NCI-H526 (cell line): ENCODE results near the gene SLC7A11.
A peak's percentile ranks its signal among the peaks of the same experiment; 100 is the strongest.
"Not testable (repeated sequence)": the region's sequence is repeated elsewhere in the genome, so short reads cannot be mapped to it uniquely, and the experiment has no call there.

Source experiments
- DNase-seq, 2 experiments: peaks; one replicate each; lab custom pipeline; 2025; lab: John Stamatoyannopoulos, UW

Gene SLC7A11

DNA sequence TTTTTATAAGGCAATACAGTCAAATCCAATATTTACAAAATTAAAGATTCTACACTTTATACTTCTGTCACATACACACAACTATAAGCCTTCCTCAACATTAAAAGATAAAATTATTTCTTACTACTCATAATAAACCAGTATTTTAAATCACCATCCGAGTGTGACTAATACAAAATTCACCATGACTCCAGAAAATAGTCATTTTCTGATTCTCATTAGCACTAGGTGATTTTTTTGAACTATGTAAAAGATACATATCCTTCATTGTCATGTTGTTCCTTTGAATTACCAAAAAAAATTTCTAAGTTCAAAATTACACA, 646 bp upstream of the SLC7A11 start:
- DNase-seq, result no peak

DNA sequence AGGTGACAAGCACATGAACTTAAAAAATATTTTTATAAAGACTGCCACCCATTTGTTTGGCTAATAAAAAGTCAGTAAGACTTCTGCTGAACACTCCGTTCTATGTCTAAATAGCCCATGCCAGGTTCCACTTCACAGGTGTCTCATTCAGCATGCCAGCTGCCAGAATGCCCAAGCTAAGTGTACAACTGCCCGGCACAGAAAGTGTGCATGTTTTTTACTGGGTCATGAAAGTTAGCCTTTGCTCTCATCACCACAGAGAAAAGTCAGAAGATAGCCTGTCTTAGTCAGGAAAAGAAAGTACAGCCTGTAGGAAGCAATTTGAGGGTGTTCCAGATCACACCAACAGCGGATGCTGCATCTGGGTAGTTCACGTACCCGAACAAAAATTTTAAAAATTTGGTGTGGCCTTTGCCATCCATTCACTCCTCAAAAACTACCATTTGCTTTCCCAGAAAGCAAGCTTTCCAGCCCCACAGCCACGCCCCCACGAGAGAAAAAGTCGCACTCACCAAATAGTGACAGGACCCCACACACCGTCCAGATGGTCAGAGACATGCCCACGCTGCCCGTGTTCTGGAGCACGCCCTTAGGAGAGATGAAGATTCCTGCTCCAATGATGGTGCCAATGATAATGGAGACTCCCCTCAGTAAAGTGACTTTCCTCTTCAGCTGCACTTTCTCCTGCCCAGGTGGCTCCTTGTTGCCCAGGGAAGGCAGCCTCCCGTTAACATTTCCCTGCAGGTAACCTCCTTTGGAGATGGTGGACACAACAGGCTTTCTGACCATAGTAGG, 671 bp downstream of the SLC7A11 start:
- DNase-seq, result peak in 1 of 2 experiments; percentile 10

- no peak for DNase-seq
Measured at GRCh38 chr4:138239491-138239890, 2.7 kb downstream of the SLC7A11 start.

GRCh38 chr4:138238521-138239292, 3.4 kb downstream of the SLC7A11 start:
- DNase-seq, result no peak

DNA sequence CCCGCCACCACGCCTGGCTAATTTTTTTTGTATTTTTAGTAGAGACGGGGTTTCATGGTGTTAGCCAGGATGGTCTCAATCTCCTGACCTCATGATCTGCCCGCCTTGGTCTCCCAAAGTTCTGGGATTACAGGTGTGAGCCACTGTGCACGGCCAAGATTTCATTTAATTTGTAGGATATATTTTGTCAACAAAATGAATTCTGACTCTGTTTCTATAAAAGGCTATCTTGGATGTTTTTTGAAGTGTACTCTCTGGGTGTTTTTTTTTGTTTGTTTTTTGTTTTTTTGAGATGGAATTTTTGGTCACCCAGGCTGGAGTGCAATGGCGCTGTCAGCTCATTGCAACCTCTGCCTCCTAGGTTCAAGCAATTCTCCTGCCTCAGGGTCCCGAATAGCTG, 5.0 kb downstream of the SLC7A11 start:
- not testable (repeated sequence) for DNase-seq

- no peak for DNase-seq
Measured at GRCh38 chr4:138236037-138236436, 6.1 kb downstream of the SLC7A11 start.

- DNase-seq, result no peak
Measured at GRCh38 chr4:138235419-138235952, 6.7 kb downstream of the SLC7A11 start.

DNA sequence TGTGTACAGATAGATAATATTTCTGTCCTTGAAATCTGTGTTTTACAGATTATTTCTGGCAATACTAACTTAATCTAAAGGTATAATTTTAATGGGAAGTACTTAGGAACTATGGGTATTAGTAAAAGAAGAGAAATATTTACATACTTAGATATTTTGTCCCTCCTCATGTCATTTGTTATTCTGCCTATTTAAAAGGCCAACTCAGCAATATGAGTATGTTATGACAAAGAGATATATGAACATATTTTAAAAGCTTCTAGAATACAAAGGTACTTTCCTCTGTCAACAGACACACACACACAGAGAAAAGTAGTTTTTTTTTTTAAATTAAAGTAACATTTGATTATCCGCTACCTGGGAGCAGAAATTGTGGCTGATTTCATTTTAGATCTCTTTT, 7.9 kb downstream of the SLC7A11 start:
- no peak for DNase-seq

- no peak for DNase-seq
Measured at GRCh38 chr4:138233313-138234034, 8.7 kb downstream of the SLC7A11 start.

- no peak for DNase-seq
Measured at GRCh38 chr4:138232364-138232763, 9.8 kb downstream of the SLC7A11 start.

DNA sequence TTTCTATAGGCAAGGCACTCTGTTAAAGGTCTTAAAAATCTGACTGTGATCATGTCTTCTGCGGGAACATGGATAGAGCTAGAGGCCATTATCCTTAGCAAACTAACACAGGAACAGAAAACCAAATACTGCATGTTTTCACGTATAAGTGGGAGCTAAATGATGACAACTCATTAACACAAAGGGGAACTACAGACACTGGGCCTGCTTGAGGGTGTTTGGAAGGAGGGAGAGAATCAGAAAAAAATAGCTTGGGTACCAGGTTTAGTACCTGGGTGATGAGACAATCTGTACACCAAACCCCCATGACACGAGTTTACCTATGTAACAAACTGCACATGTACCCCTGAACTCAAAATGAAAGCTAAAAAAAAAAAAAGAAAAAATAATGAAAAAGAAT, 12.1 kb downstream of the SLC7A11 start:
- DNase-seq, result no peak

GRCh38 chr4:138229160-138229559, 13.0 kb downstream of the SLC7A11 start:
- no peak for DNase-seq

DNA sequence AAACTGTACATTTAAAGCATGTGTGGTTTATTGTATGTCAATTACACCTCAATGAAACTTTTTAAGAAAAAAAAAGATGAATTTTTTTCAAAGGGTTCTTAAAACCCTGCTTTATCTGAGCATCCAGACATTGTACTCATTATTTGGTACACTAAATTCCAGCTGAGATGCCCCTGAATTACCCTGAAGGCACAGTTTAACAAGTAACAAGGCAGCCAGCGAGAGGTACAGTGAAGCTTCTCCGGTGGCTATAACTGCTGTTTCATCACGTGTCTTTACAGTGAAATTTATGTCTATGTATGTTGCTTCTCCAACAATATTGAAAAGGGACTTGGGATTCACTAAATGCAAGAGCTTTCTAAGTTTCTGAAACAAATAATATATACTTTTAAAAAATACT, 15.8 kb downstream of the SLC7A11 start:
- DNase-seq, result no peak

GRCh38 chr4:138225477-138225876, 16.7 kb downstream of the SLC7A11 start:
- no peak for DNase-seq

- no peak for DNase-seq
Measured at GRCh38 chr4:138224614-138225013, 17.5 kb downstream of the SLC7A11 start.

DNA sequence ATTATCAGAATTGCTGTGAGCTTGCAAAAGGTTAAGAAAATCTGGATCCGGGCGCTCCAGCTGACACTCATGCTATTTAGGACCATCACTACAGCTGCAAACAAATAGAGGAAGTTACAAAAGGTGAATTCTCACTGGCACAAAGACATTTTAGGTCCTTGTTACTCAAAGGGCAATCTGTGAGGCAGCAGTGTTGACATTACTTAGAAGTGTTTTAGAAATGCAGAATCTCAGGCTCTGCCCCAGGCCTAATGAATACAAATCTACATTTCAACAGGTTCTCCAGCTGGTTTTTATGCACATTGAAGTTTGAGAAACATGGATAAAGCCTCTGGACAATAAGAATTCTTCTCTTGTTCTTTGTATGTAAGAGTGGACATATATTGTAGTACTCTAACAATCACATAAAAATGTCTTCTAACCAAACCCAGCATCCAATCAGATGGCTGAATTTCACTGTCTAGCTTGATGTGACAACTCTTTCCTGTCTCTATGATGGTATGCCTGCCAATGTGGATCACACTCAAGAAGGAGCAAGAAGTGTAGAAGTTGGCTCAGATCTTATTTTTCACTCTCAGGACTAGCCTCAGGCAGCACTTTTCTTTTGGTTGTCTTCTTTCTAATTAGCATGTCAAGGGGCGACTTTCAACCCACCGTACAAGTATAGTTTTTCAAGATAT, 18.8 kb downstream of the SLC7A11 start:
- no peak for DNase-seq

DNA sequence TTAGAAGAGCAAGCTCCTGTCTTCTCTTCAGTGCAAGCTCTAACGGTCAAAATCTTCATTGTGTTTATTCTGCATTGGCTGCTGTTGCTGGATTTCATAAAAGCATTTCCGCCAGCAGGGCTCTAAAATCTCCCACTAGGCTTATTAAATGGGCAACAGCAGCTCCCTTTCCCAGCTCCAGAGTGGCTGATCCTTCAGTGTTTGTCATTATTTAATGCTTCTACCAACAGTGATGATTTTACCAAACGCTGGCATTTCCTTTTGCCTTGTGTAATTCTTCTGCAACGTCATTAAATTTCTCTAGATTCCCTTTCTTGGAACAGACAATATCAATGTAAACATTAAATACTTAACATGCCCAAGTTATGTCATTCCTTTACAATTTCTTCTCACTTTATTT, 20.1 kb downstream of the SLC7A11 start:
- no peak for DNase-seq

GRCh38 chr4:138218976-138219375, 23.2 kb downstream of the SLC7A11 start:
- no peak for DNase-seq

GRCh38 chr4:138217567-138217966, 24.6 kb downstream of the SLC7A11 start:
- DNase-seq, result no peak

DNA sequence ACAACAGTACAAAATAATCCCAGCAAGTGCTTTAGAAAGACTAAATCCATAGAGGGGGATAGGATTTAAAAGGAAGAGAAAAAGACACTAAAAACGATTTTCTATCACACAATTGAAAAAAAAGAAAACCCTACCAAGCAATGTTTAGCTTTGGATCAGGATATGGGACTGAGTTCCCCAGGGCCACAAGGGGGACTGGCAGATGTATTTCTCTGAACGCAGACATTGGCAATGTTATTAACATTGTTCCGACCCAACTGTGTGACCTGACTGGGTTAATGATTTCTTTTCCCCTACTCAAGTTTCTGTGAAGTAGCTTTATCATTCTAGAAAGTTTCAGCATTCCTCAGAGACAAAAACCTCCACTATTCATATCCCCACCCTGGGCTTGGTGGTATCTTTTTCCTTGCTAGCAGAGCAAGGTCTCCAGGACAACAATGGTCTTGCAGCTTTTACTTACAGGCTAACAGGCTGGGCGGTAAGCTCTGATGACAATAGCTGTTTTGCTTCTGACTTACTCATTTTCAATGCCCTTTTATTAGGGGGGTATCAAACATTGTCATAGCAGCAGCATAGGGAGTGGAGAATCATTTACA, 25.8 kb downstream of the SLC7A11 start:
- no peak for DNase-seq

DNA sequence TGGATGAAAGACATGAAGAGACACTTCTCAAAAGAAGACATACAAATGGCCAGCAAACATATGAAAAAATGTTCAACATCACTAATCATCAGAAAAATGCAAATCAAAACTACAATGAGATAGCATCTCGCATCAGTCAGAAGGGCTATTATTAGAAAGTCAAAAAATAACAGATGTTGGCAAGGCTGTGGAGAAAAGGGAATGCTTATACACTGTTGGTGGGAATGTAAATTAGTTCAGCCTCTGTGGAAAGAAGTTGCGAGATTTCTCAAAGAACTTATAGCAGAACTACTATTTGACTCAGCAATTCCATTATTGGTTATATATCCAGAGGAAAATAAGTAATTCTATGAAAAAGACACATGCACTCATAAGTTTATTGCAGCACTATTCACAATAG, 31.6 kb downstream of the SLC7A11 start:
- DNase-seq, result not testable (repeated sequence)

- no peak for DNase-seq
Measured at GRCh38 chr4:138209094-138209493, 33.1 kb downstream of the SLC7A11 start.
